ENCODE results near the gene PYGB.

Gene PYGB

GRCh38 chr20:25288291-25289181, 40.7 kb downstream of the PYGB start:
- Histone ChIP-seq H3K4me3 (ENCODE audit: low read length) (no peak overlapping the region), H3K4me1 (ENCODE audit: insufficient read depth, low read length) (no peaks in the 10 kb centered on the region), H3K9me3 (ENCODE audit: insufficient read depth, low read depth, low read length) (no peaks in the 10 kb centered on the region), H3K27me3 (ENCODE audit: insufficient read depth, low read length) (no peaks in the 10 kb centered on the region), H3K9ac (ENCODE audit: low read depth, low read length) (no peak overlapping the region), H3K36me3 (ENCODE audit: insufficient read depth, low read length) (peaks cover 72% of the 10 kb centered on the region), H3K27ac (ENCODE audit: low read depth, low read length) (no peak overlapping the region)
- WGBS, result 96% methylated on average over 22 of the region's 22 CpGs

GRCh38 chr20:25289886-25290597, 42.2 kb downstream of the PYGB start:
- H3K27ac ChIP-seq (ENCODE audit: low read depth, low read length), result no peak overlapping the region
- H3K36me3 ChIP-seq (ENCODE audit: insufficient read depth, low read length), result peaks cover 61% of the 10 kb centered on the region
- H3K4me3 ChIP-seq (ENCODE audit: low read length), result no peak overlapping the region
- H3K27me3 ChIP-seq (ENCODE audit: insufficient read depth, low read length), result no peaks in the 10 kb centered on the region
- WGBS, result 94% methylated on average over 24 of the region's 24 CpGs
- no peaks in the 10 kb centered on the region for H3K9me3 ChIP-seq (ENCODE audit: insufficient read depth, low read depth, low read length)
- H3K9ac ChIP-seq (ENCODE audit: low read depth, low read length), result no peak overlapping the region
- no peaks in the 10 kb centered on the region for H3K4me1 ChIP-seq (ENCODE audit: insufficient read depth, low read length)

- H3K4me1 ChIP-seq (ENCODE audit: insufficient read depth, low read length), result no peaks in the 10 kb centered on the region
- no peaks in the 10 kb centered on the region for H3K9me3 ChIP-seq (ENCODE audit: insufficient read depth, low read depth, low read length)
- peaks cover 54% of the 10 kb centered on the region for H3K36me3 ChIP-seq (ENCODE audit: insufficient read depth, low read length)
- H3K9ac ChIP-seq (ENCODE audit: low read depth, low read length), result no peak overlapping the region
- no peaks in the 10 kb centered on the region for H3K27me3 ChIP-seq (ENCODE audit: insufficient read depth, low read length)
- H3K27ac ChIP-seq (ENCODE audit: low read depth, low read length), result no peak overlapping the region
- WGBS, result 91% methylated on average over 22 of the region's 22 CpGs
- H3K4me3 ChIP-seq (ENCODE audit: low read length), result no peak overlapping the region
Observed at GRCh38 chr20:25290646-25291431, 43.0 kb downstream of the PYGB start.

GRCh38 chr20:25291432-25292133, 43.7 kb downstream of the PYGB start:
- Histone ChIP-seq H3K4me1 (ENCODE audit: insufficient read depth, low read length) (no peaks in the 10 kb centered on the region), H3K4me3 (ENCODE audit: low read length) (no peak overlapping the region), H3K27ac (ENCODE audit: low read depth, low read length) (no peak overlapping the region), H3K36me3 (ENCODE audit: insufficient read depth, low read length) (peaks cover 52% of the 10 kb centered on the region), H3K9me3 (ENCODE audit: insufficient read depth, low read depth, low read length) (no peaks in the 10 kb centered on the region), H3K9ac (ENCODE audit: low read depth, low read length) (no peak overlapping the region), H3K27me3 (ENCODE audit: insufficient read depth, low read length) (no peaks in the 10 kb centered on the region)
- WGBS, result 93% methylated on average over 26 of the region's 26 CpGs

- no peak overlapping the region for H3K4me3 ChIP-seq (ENCODE audit: low read length)
- H3K9ac ChIP-seq (ENCODE audit: low read depth, low read length), result no peak overlapping the region
- H3K27me3 ChIP-seq (ENCODE audit: insufficient read depth, low read length), result no peaks in the 10 kb centered on the region
- peaks cover 47% of the 10 kb centered on the region for H3K36me3 ChIP-seq (ENCODE audit: insufficient read depth, low read length)
- whole genome bisulfite sequencing, result 93% methylated on average over 35 of the region's 35 CpGs
- no peak overlapping the region for H3K27ac ChIP-seq (ENCODE audit: low read depth, low read length)
- 0 out of 2 replicates have a peak, but pooled peaks cover 4% of the 10 kb centered on the region for H3K4me1 ChIP-seq (ENCODE audit: insufficient read depth, low read length)
- H3K9me3 ChIP-seq (ENCODE audit: insufficient read depth, low read depth, low read length), result no peaks in the 10 kb centered on the region
Observed at GRCh38 chr20:25292176-25292891, 44.4 kb downstream of the PYGB start.

GRCh38 chr20:25293507-25293906, 45.6 kb downstream of the PYGB start:
- WGBS, result 89% methylated on average over 10 of the region's 10 CpGs
- Histone ChIP-seq H3K36me3 (ENCODE audit: insufficient read depth, low read length) (peaks cover 37% of the 10 kb centered on the region), H3K27ac (ENCODE audit: low read depth, low read length) (no peak overlapping the region), H3K9ac (ENCODE audit: low read depth, low read length) (no peak overlapping the region), H3K27me3 (ENCODE audit: insufficient read depth, low read length) (no peaks in the 10 kb centered on the region), H3K4me1 (ENCODE audit: insufficient read depth, low read length) (0 out of 2 replicates have a peak, but pooled peaks cover 4% of the 10 kb centered on the region), H3K9me3 (ENCODE audit: insufficient read depth, low read depth, low read length) (no peaks in the 10 kb centered on the region), H3K4me3 (ENCODE audit: low read length) (no peak overlapping the region)

GRCh38 chr20:25293910-25294458, 46.1 kb downstream of the PYGB start:
- Histone ChIP-seq H3K4me3 (ENCODE audit: low read length) (no peak overlapping the region), H3K36me3 (ENCODE audit: insufficient read depth, low read length) (peaks cover 34% of the 10 kb centered on the region), H3K27ac (ENCODE audit: low read depth, low read length) (no peak overlapping the region), H3K27me3 (ENCODE audit: insufficient read depth, low read length) (no peaks in the 10 kb centered on the region), H3K4me1 (ENCODE audit: insufficient read depth, low read length) (0 out of 2 replicates have a peak, but pooled peaks cover 4% of the 10 kb centered on the region), H3K9me3 (ENCODE audit: insufficient read depth, low read depth, low read length) (no peaks in the 10 kb centered on the region), H3K9ac (ENCODE audit: low read depth, low read length) (no peak overlapping the region)
- WGBS, result 91% methylated on average over 13 of the region's 13 CpGs

GRCh38 chr20:25294459-25295385, 46.8 kb downstream of the PYGB start:
- Histone ChIP-seq H3K9ac (ENCODE audit: low read depth, low read length) (no peak overlapping the region), H3K27ac (ENCODE audit: low read depth, low read length) (no peak overlapping the region), H3K4me3 (ENCODE audit: low read length) (no peak overlapping the region), H3K36me3 (ENCODE audit: insufficient read depth, low read length) (peaks cover 30% of the 10 kb centered on the region), H3K4me1 (ENCODE audit: insufficient read depth, low read length) (0 out of 2 replicates have a peak, but pooled peaks cover 4% of the 10 kb centered on the region), H3K9me3 (ENCODE audit: insufficient read depth, low read depth, low read length) (no peaks in the 10 kb centered on the region), H3K27me3 (ENCODE audit: insufficient read depth, low read length) (no peaks in the 10 kb centered on the region)
- WGBS, result 68% methylated on average over 22 of the region's 22 CpGs

- no peak overlapping the region for H3K27ac ChIP-seq (ENCODE audit: low read depth, low read length)
- no peak overlapping the region for H3K9ac ChIP-seq (ENCODE audit: low read depth, low read length)
- H3K4me1 ChIP-seq (ENCODE audit: insufficient read depth, low read length), result 0 out of 2 replicates have a peak, but pooled peaks cover 4% of the 10 kb centered on the region
- no peaks in the 10 kb centered on the region for H3K27me3 ChIP-seq (ENCODE audit: insufficient read depth, low read length)
- H3K9me3 ChIP-seq (ENCODE audit: insufficient read depth, low read depth, low read length), result no peaks in the 10 kb centered on the region
- H3K36me3 ChIP-seq (ENCODE audit: insufficient read depth, low read length), result peaks cover 22% of the 10 kb centered on the region
- WGBS, result 85% methylated on average over 10 of the region's 10 CpGs
- H3K4me3 ChIP-seq (ENCODE audit: low read length), result no peak overlapping the region
Observed at GRCh38 chr20:25295386-25296093, 47.7 kb downstream of the PYGB start.
